SK-N-SH (cell line): ENCODE results near the gene GLCCI1. TPM values are rescaled to one million over a fixed set of nuclear protein-coding genes. Genes with fewer than 3 reads are reported as not detected.

Experiments
- CTCF ChIA-PET: fragments of 300-600, 350-600 bp; formaldehyde crosslinking; extraction: SDS; loops from one replicate; lab custom pipeline; 2021; lab: Yijun Ruan, JAX
- POLR2A ChIA-PET: fragments of 350-600 bp; sonication (Branson Sonifier 250); formaldehyde crosslinking; extraction: SDS; loops from one replicate; lab custom pipeline; 2020; ENCODE audit warnings: antibody characterized with exemption, inconsistent platforms; lab: Yijun Ruan, JAX
- DNase-seq: peaks from one replicate; pipeline ENCODE4 v3.0.0; 2012
- H2AFZ ChIP-seq: fragments of 200-600 bp; sonication (generic); 2 replicates; pipeline ENCODE4 v1.8.1; 2016; ENCODE audit warnings: antibody characterized with exemption, mild to moderate bottlenecking, low read depth
- H3F3A ChIP-seq: fragments of 200-600 bp; sonication (generic); replicated peaks from 2 replicates; pipeline ENCODE3; 2016; ENCODE audit warnings: antibody characterized with exemption, mild to moderate bottlenecking; ENCODE audit not compliant: insufficient read depth
- H3K27ac ChIP-seq, 2 experiments: fragments of 200-500 bp in 1 of 2; fragments of 200-600 bp in 1 of 2; sonication (Bioruptor generic) in 1 of 2; sonication (generic), shearing (Covaris generic) in 1 of 2; 2 replicates each; pipeline versions ENCODE4 v1.5.1 to v1.6.1; 2014 to 2016; ENCODE audit warnings: low read depth in 2 of 2, inconsistent platforms in 1 of 2, low read length in 1 of 2, mild to moderate bottlenecking in 1 of 2, mixed read lengths in 1 of 2
- H3K27me3 ChIP-seq: fragments of 200-600 bp; sonication (generic), shearing (Covaris generic); 2 replicates; pipeline ENCODE4 v1.6.1; 2016; ENCODE audit warnings: mixed run types; ENCODE audit not compliant: insufficient read depth
- H3K36me3 ChIP-seq, 2 experiments: fragments of 200-500 bp in 1 of 2; fragments of 200-600 bp in 1 of 2; sonication (Bioruptor generic) in 1 of 2; sonication (generic) in 1 of 2; replicated peaks in 1 of 2; 2 replicates each; pipeline versions ENCODE3 to v1.5.1; 2014 to 2016; ENCODE audit warnings: low read length in 1 of 2, mild to moderate bottlenecking in 1 of 2; ENCODE audit not compliant: insufficient read depth in 2 of 2, control insufficient read depth in 1 of 2
- H3K4me1 ChIP-seq, 2 experiments: fragments of 200-500 bp in 1 of 2; fragments of 200-600 bp in 1 of 2; sonication (Bioruptor generic) in 1 of 2; sonication (generic), shearing (Covaris generic) in 1 of 2; 2 replicates each; pipeline versions ENCODE4 v1.5.1 to v1.6.1; 2014 to 2016; ENCODE audit warnings: low read depth in 1 of 2, low read length in 1 of 2, mixed run types in 1 of 2; ENCODE audit not compliant: insufficient read depth in 2 of 2, control insufficient read depth in 1 of 2
- H3K4me2 ChIP-seq: fragments of 200-600 bp; sonication (generic), shearing (Covaris generic); 2 replicates; pipeline ENCODE4 v1.6.1; 2017; ENCODE audit warnings: mixed run types
- H3K4me3 ChIP-seq, 2 experiments: fragments of 200-500 bp in 1 of 2; fragments of 200-600 bp in 1 of 2; sonication (Bioruptor generic) in 1 of 2; sonication (generic), shearing (Covaris generic) in 1 of 2; 2 replicates each; pipeline versions ENCODE4 v1.5.1 to v1.8.1; 2014 to 2016; ENCODE audit warnings: low read depth in 2 of 2, inconsistent platforms in 1 of 2, low read length in 1 of 2, mild to moderate bottlenecking in 1 of 2, mixed read lengths in 1 of 2, moderate library complexity in 1 of 2
- H3K79me2 ChIP-seq: fragments of 200-600 bp; sonication (generic); 2 replicates; pipeline ENCODE4 v1.8.1; 2017; ENCODE audit warnings: mild to moderate bottlenecking; ENCODE audit not compliant: insufficient read depth
- H3K9ac ChIP-seq: fragments of 200-600 bp; sonication (generic); 2 replicates; pipeline ENCODE4 v1.6.1; 2017; ENCODE audit warnings: mixed run types
- H3K9me2 ChIP-seq: fragments of 200-600 bp; sonication (generic); 2 replicates; pipeline ENCODE4 v1.6.1; 2017; ENCODE audit warnings: mixed run types
- H3K9me3 ChIP-seq: fragments of 200-600 bp; sonication (generic); 2 replicates; pipeline ENCODE4 v1.6.1; 2017; ENCODE audit warnings: mixed run types, mild to moderate bottlenecking, moderate library complexity
- H4K20me1 ChIP-seq: fragments of 200-600 bp; sonication (generic); 2 replicates; pipeline ENCODE4 v1.6.1; 2017; ENCODE audit warnings: mild to moderate bottlenecking, mixed run types; ENCODE audit not compliant: insufficient read depth
- ELF1 ChIP-seq: IDR thresholded peaks from 2 replicates; pipeline ENCODE4 v1.4.0; 2012
- EP300 ChIP-seq, 2 experiments: IDR thresholded peaks; 2 replicates each; pipeline versions ENCODE4 v1.4.0 to v1.6.1; 2012; ENCODE audit warnings: borderline replicate concordance in 1 of 2, low read depth in 1 of 2, low read length in 1 of 2
- FOXM1 ChIP-seq: IDR thresholded peaks from 2 replicates; pipeline ENCODE4 v1.4.0; 2012; ENCODE audit warnings: low read depth, mild to moderate bottlenecking
- GABPA ChIP-seq: IDR thresholded peaks from 2 replicates; pipeline ENCODE4 v1.4.0; 2012; ENCODE audit warnings: low read depth, mild to moderate bottlenecking
- GATA2 ChIP-seq: sonication (generic); formaldehyde crosslinking; IDR thresholded peaks from 2 replicates; pipeline ENCODE4 v1.5.0; 2020; ENCODE audit warnings: mild to moderate bottlenecking, missing genetic modification reagents
- IRF3 ChIP-seq: fragments of 150-350 bp; IDR thresholded peaks from 2 replicates; pipeline ENCODE4 v1.6.1; 2016; ENCODE audit warnings: mild to moderate bottlenecking, low read depth, low read length
- JUND ChIP-seq: IDR thresholded peaks from 2 replicates; pipeline ENCODE4 v1.4.0; 2012
- MAX ChIP-seq: IDR thresholded peaks from 2 replicates; pipeline ENCODE4 v1.4.0; 2012; ENCODE audit warnings: low read depth
- MEF2A ChIP-seq: IDR thresholded peaks from 2 replicates; pipeline ENCODE4 v1.4.0; 2012; ENCODE audit warnings: low read depth, borderline replicate concordance
- MXI1 ChIP-seq: IDR thresholded peaks from 2 replicates; pipeline ENCODE4 v1.6.1; 2012; ENCODE audit warnings: mild to moderate bottlenecking, low read depth, low read length, improper control_type of control experiment
- NRF1 ChIP-seq: IDR thresholded peaks from 2 replicates; pipeline ENCODE4 v1.6.1; 2012; ENCODE audit warnings: low read depth, mild to moderate bottlenecking, low read length
- POLR2AphosphoS5 ChIP-seq: IDR thresholded peaks from 2 replicates; pipeline ENCODE4 v1.6.1; 2012; ENCODE audit warnings: low read depth, low read length
- RAD21 ChIP-seq: IDR thresholded peaks from 2 replicates; pipeline ENCODE4 v1.6.1; 2012; ENCODE audit warnings: mild to moderate bottlenecking, low read length
- RFX5 ChIP-seq: IDR thresholded peaks from 2 replicates; pipeline ENCODE4 v1.6.1; 2012; ENCODE audit warnings: mild to moderate bottlenecking, improper control_type of control experiment, low read length
- RXRA ChIP-seq: IDR thresholded peaks from 2 replicates; pipeline ENCODE4 v1.4.0; 2012; ENCODE audit warnings: low read depth, mild to moderate bottlenecking, borderline replicate concordance
- TAF1 ChIP-seq: IDR thresholded peaks from 2 replicates; pipeline ENCODE4 v1.6.1; 2012; ENCODE audit warnings: low read depth, mild to moderate bottlenecking, low read length, moderate library complexity, borderline replicate concordance
- TEAD4 ChIP-seq: IDR thresholded peaks from 2 replicates; pipeline ENCODE4 v1.4.0; 2012; ENCODE audit warnings: mild to moderate bottlenecking, borderline replicate concordance; ENCODE audit not compliant: insufficient read depth
- USF2 ChIP-seq: fragments of 150-350 bp; IDR thresholded peaks from 2 replicates; pipeline ENCODE4 v1.6.1; 2017; ENCODE audit warnings: antibody characterized with exemption, low read length, low read depth, borderline replicate concordance
- WGBS: methylation state at CpG from one replicate; pipeline ENCODE4 v1.1.6; 2017; ENCODE audit warnings: low lambda C conversion rate; 5-methylcytosine and 5-hydroxymethylcytosine counted together
- polyA plus RNA-seq, 3 experiments: library from polyadenylated mRNA; depleted of rRNA; stranded (reverse); fragments of >200 nt; gene quantifications; 2 replicates each; pipeline ENCODE4 v1.2.3, GENCODE V29; 2012
- TF ChIP-seq, protein P1 (sequence below): IDR thresholded peaks from 2 replicates; pipeline ENCODE4 v1.4.0; 2012; ENCODE audit warnings: low read depth, borderline replicate concordance

The GLCCI1 gene
- polyA plus RNA-seq, 1 of the 3 experiments (the other 2 are of a cell fraction) = 5.5 TPM

- TF ChIP-seq, protein P1, sequence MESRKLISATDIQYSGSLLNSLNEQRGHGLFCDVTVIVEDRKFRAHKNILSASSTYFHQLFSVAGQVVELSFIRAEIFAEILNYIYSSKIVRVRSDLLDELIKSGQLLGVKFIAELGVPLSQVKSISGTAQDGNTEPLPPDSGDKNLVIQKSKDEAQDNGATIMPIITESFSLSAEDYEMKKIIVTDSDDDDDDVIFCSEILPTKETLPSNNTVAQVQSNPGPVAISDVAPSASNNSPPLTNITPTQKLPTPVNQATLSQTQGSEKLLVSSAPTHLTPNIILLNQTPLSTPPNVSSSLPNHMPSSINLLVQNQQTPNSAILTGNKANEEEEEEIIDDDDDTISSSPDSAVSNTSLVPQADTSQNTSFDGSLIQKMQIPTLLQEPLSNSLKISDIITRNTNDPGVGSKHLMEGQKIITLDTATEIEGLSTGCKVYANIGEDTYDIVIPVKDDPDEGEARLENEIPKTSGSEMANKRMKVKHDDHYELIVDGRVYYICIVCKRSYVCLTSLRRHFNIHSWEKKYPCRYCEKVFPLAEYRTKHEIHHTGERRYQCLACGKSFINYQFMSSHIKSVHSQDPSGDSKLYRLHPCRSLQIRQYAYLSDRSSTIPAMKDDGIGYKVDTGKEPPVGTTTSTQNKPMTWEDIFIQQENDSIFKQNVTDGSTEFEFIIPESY = no peak
- TF ChIP-seq RFX5 (no peak), FOXM1 (no peak), POLR2AphosphoS5 (no peak), EP300 (IDR thresholded peaks at IDR 0.05; ENCODE audit: borderline replicate concordance in 1 of 2, low read depth in 1 of 2, low read length in 1 of 2) (no peak), GATA2 (CRISPR knock-in tag) (no peak), ELF1 (no peak)
These were observed 37.0 kb upstream of the GLCCI1 start (continued) for GRCh38 chr7:7931626-7932025.

GRCh38 chr7:7932553-7932952, 36.0 kb upstream of the GLCCI1 start:
- Histone ChIP-seq H3K9me2 (no peaks in the 10 kb centered on the region), H3K4me1 (no peaks in the 10 kb centered on the region), H3F3A (no peaks in the 10 kb centered on the region), H3K36me3 (no peaks in the 10 kb centered on the region), H3K27ac (no peak overlapping the region), H2AFZ (no peak overlapping the region), H3K4me3 (no peak overlapping the region), H3K9me3 (no peaks in the 10 kb centered on the region), H3K4me2 (no peak overlapping the region), H3K9ac (no peak overlapping the region), H3K27me3 (no peaks in the 10 kb centered on the region), H4K20me1 (no peaks in the 10 kb centered on the region), H3K79me2 (no peaks in the 10 kb centered on the region)
- ChIA-PET CTCF (interaction anchor here (1.8 kb wide), 1 partner anchor 251 kb away, joined by 6 read pairs; no protein-coding TSS in a partner anchor), POLR2A (no interaction called here)
- 98% methylated on average over 3 of the region's 3 CpGs for WGBS
- TF ChIP-seq MXI1 (no peak), RAD21 (no peak), EP300 (IDR thresholded peaks at IDR 0.05; ENCODE audit: borderline replicate concordance in 1 of 2, low read depth in 1 of 2, low read length in 1 of 2) (no peak), NRF1 (no peak), TEAD4 (no peak), GATA2 (CRISPR knock-in tag) (no peak), IRF3 (no peak), GABPA (no peak), JUND (no peak), RFX5 (no peak), TAF1 (no peak), MAX (no peak), MEF2A (no peak), USF2 (no peak), RXRA (no peak)
- no peak for DNase-seq
